Prostate gland (tissue), 2 donors: ENCODE results near the gene CCDC28B. TPM values are rescaled to one million over a fixed set of nuclear protein-coding genes. Genes with fewer than 3 reads are reported as not detected.

Experiments used
- DNase-seq: peaks from one replicate; pipeline ENCODE4 v3.0.0-alpha.2; 2019; ENCODE audit warnings: low spot score
- H3K27ac ChIP-seq, 2 donors: fragments of 200-600 bp; sonication (generic); 2 replicates each; pipeline ENCODE4 v1.5.1; 2017 to 2019
- H3K27me3 ChIP-seq: fragments of 200-600 bp; sonication (generic); replicated peaks from 2 replicates; pipeline ENCODE4 v1.5.1; 2019; ENCODE audit not compliant: insufficient read depth
- H3K36me3 ChIP-seq, 2 donors: fragments of 200-600 bp; sonication (generic); 1 replicate in 1 of 2; 2 replicates in 1 of 2; pipeline versions ENCODE4 v1.5.1 to v1.8.1; 2017 to 2019
- H3K4me1 ChIP-seq: fragments of 200-600 bp; sonication (generic); replicated peaks from 2 replicates; pipeline ENCODE4 v1.5.1; 2019
- H3K4me3 ChIP-seq, 2 donors: fragments of 200-600 bp; sonication (generic); 2 replicates each; pipeline ENCODE4 v1.5.1; 2017 to 2019
- H3K9me3 ChIP-seq: fragments of 200-600 bp; sonication (generic); 2 replicates; pipeline ENCODE4 v1.5.1; 2017
- CTCF ChIP-seq, 4 experiments: fragments of 200-600 bp in 2 of 4; fragments of 450-650 bp in 2 of 4; sonication (generic) in 2 of 4; IDR thresholded peaks; 1 replicate in 3 of 4; 2 replicates in 1 of 4; pipeline ENCODE4 v1.5.1; 2016 to 2019; ENCODE audit warnings: antibody characterized with exemption in 4 of 4, mild to moderate bottlenecking in 2 of 4, moderate library complexity in 2 of 4
- POLR2A ChIP-seq: fragments of 450-650 bp; IDR thresholded peaks from one replicate; pipeline ENCODE4 v1.6.1; 2016; ENCODE audit warnings: antibody characterized with exemption, mild to moderate bottlenecking
- POLR2AphosphoS5 ChIP-seq: sonication (generic); formaldehyde crosslinking; IDR thresholded peaks from one replicate; pipeline ENCODE4 v1.6.1; 2017; ENCODE audit warnings: antibody characterized with exemption
- WGBS: methylation state at CpG from one replicate; pipeline ENCODE4 v1.1.5; 2018; 5-methylcytosine and 5-hydroxymethylcytosine counted together
- intact Hi-C: fragments of 100-400 bp; cut with DNase I; formaldehyde crosslinking; loops from one replicate; pipeline ENCODE4 v1.14.2; 2022
- total RNA-seq, 2 donors: library from RNA; depleted of rRNA; stranded (reverse); fragments of >200 nt; gene quantifications; one replicate each; pipeline ENCODE4 v1.1.0, GENCODE V29; 2016

Gene CCDC28B
- total RNA-seq, 2 donors from 2014 or later = 2.9 to 85.5 TPM

DNA sequence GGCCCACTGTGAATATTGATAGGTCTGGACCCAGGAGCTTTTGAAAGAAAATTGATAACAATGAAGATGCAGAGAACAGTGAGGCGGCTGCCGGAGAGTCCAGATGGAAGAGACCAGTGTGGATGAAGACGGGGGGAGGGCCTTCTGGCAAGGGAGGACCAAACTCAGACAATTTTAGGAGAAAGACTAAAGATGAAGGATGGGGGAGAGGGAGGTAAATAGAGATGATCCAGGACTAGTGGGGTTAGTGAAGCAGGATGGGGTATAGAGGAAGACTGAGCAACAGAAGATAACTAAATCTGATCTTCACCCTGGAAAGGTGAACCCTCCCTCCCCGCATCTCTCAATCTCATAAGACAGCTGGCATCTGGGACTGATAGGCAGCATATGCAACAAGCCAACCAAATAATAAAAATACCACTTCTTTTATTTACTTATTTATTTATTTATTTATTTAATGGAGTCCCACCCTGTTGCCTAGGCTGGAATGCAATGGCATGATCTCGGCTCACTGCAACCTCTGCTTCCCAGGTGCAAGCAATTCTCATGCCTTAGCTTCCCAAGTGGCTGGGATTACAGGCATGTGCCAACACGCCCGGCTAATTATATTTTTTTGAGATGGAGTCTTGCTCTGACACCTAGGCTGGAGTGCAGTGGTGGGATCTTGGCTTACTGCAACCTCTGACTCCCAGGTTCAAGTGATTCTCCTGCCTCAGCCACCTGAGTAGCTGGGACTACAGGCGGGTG, 32.3 kb downstream of the CCDC28B start:
- DNase-seq = no peak
- intact Hi-C loops = no loop called here
- no peaks in the 10 kb centered on the region for H3K4me1 ChIP-seq
- H3K27ac ChIP-seq = no peak overlapping the region
- H3K36me3 ChIP-seq = peaks cover 3 to 14% of the 10 kb centered on the region in 2 donors
- H3K4me3 ChIP-seq = no peak overlapping the region
- WGBS = 82% methylated on average over 8 of the region's 8 CpGs
- no peak for TF ChIP-seq POLR2AphosphoS5
- TF ChIP-seq POLR2A = no peak
- TF ChIP-seq CTCF (IDR thresholded peaks at IDR 0.05) = no peak
- H3K9me3 ChIP-seq = no peaks in the 10 kb centered on the region
- H3K27me3 ChIP-seq = no peaks in the 10 kb centered on the region

DNA sequence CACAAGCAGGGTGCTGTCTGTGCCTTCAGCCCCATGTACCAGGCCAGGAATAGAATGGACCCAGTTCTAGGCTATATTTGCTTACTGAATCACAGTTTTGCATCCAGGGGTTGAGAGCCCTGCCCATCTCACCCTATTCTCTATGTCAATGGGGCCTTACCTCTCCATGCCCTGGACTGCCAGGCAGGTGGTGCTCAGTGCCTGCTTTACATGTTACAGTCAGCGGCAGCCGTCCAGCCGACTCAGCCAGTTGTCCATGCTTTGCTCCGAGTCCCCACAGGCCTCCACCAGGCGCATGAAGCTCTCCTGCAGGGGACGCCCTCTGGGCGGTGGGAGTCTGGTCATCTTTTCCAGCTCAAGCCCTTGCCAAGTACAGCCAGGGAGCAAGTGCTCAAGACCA, 34.4 kb downstream of the CCDC28B start:
- no peaks in the 10 kb centered on the region for H3K9me3 ChIP-seq
- H3K4me1 ChIP-seq = no peaks in the 10 kb centered on the region
- no peak for TF ChIP-seq POLR2AphosphoS5
- no peak for TF ChIP-seq POLR2A
- no peak for TF ChIP-seq CTCF (IDR thresholded peaks at IDR 0.05)
- H3K36me3 ChIP-seq = peaks cover 3 to 9% of the 10 kb centered on the region in 2 donors
- no peak for DNase-seq
- intact Hi-C loops = no loop called here
- H3K4me3 ChIP-seq = no peak overlapping the region
- H3K27ac ChIP-seq = no peak overlapping the region
- H3K27me3 ChIP-seq = no peaks in the 10 kb centered on the region
- WGBS = 78% methylated on average over 7 of the region's 7 CpGs

DNA sequence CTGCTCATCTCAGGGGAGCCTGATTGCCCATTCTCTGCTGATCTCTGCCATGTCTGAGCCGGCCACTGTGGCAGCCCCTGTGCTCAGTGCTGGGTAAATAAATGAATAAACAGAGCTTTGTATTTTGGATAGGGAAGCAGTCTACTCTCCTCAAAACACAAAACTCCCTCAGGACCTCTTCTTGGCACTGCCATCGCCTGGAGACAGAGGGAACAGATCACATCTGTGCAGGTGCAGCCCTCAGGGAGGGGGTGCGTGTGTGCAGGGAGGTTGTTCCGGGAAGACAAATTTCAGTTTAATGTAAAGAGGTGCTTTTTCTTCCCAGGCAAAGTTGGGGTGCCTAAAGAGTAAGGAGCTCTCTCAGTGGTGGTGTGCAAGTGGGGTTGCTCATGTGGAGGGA, 38.9 kb downstream of the CCDC28B start:
- H3K36me3 ChIP-seq = no peaks in the 10 kb centered on the region
- H3K27ac ChIP-seq = peak overlapping the region in 1 of 2 donors; percentile 81
- no peaks in the 10 kb centered on the region for H3K27me3 ChIP-seq
- H3K9me3 ChIP-seq = no peaks in the 10 kb centered on the region
- 30% methylated on average over 4 of the region's 4 CpGs for WGBS
- H3K4me1 ChIP-seq = no peaks in the 10 kb centered on the region
- TF ChIP-seq CTCF (IDR thresholded peaks at IDR 0.05) (no peak), POLR2AphosphoS5 (no peak), POLR2A (no peak)
- intact Hi-C loops = no loop called here
- no peak overlapping the region for H3K4me3 ChIP-seq
- no peak for DNase-seq

GRCh38 chr1:32239790-32240139, 39.4 kb downstream of the CCDC28B start:
- Histone ChIP-seq H3K27ac (peak overlapping the region; percentile 76 to 81), H3K4me1 (no peaks in the 10 kb centered on the region), H3K27me3 (no peaks in the 10 kb centered on the region), H3K4me3 (peak overlapping the region; percentile 36 to 52), H3K9me3 (no peaks in the 10 kb centered on the region), H3K36me3 (no peaks in the 10 kb centered on the region)
- no peak for DNase-seq
- TF ChIP-seq CTCF (IDR thresholded peaks at IDR 0.05) = no peak
- TF ChIP-seq POLR2A = no peak
- no peak for TF ChIP-seq POLR2AphosphoS5
- intact Hi-C loops = loop anchor here (5.0 kb wide), 2 partner anchors 57 to 113 kb away; no protein-coding TSS in a partner anchor
- WGBS = 39% methylated on average over 20 of the region's 20 CpGs
